ENCODE data around the gene CST9.

DNA sequence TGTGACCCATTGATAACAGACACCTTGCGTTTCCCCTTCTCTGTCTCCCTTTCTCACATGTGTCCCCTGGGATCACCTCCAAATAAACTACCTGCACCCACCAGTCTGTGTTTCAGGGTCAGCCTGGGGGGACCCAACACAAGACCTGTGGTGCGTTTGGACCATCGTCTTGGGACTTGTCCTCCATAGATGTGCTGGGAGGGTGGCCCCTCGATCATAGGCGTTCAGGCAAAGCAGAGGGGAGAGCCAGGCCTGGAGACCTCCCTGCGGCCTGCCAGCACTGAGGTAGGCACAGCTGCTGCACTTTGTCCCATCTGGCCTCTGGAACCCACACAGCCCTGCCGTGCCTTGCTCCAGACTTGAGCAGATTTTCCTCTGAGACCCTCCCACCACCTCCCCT is 18.1 kb downstream of the CST9 start:
- TF ChIP-seq, protein P1, sequence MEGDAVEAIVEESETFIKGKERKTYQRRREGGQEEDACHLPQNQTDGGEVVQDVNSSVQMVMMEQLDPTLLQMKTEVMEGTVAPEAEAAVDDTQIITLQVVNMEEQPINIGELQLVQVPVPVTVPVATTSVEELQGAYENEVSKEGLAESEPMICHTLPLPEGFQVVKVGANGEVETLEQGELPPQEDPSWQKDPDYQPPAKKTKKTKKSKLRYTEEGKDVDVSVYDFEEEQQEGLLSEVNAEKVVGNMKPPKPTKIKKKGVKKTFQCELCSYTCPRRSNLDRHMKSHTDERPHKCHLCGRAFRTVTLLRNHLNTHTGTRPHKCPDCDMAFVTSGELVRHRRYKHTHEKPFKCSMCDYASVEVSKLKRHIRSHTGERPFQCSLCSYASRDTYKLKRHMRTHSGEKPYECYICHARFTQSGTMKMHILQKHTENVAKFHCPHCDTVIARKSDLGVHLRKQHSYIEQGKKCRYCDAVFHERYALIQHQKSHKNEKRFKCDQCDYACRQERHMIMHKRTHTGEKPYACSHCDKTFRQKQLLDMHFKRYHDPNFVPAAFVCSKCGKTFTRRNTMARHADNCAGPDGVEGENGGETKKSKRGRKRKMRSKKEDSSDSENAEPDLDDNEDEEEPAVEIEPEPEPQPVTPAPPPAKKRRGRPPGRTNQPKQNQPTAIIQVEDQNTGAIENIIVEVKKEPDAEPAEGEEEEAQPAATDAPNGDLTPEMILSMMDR (IDR thresholded peaks at IDR 0.05) = no peak
- TF ChIP-seq POLR2AphosphoS5 (IDR thresholded peaks at IDR 0.05) (no peak), EP300 (IDR thresholded peaks at IDR 0.05) (no peak), POLR2A (IDR thresholded peaks at IDR 0.05) (no peak)

Data from gastroesophageal sphincter (tissue), 3 donors.